Activated CD8-positive, alpha-beta memory T cell treated with anti-CD3 and anti-CD28 coated beads for 48 hours (primary cell): ENCODE results near the gene SLAIN1.

Experiments
- DNase-seq, 3 experiments: peaks; one replicate each; pipeline ENCODE4 v3.0.0-alpha.2; 2020; ENCODE audit warnings: low read depth in 2 of 3, low spot score in 2 of 3

Gene SLAIN1

DNA sequence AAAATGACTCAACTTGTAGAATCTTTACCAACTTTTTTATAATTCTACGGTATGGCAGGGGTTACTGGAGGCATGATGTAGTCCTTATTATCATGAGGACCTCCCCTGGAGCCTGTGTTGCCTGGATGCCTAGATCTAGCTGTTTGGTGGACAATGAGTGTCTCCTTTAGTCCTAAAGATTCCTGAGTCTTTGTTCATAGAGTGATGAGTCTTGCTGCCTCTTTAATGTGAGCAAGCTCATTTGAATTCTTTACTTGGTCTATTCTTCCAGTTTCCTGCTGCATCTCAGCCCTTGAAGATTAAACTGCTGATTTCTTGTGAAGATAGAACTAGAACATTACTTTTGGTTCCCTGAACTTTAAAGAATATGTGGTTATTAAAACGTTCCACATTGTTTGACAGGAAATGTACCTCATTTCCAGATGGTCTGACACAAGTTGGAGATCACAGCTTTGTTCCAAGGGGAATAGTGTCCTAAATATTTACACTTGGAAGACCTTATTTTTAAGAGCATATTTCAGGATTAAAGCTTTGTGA is 51.9 kb downstream of the SLAIN1 start:
- DNase-seq: no peak

DNA sequence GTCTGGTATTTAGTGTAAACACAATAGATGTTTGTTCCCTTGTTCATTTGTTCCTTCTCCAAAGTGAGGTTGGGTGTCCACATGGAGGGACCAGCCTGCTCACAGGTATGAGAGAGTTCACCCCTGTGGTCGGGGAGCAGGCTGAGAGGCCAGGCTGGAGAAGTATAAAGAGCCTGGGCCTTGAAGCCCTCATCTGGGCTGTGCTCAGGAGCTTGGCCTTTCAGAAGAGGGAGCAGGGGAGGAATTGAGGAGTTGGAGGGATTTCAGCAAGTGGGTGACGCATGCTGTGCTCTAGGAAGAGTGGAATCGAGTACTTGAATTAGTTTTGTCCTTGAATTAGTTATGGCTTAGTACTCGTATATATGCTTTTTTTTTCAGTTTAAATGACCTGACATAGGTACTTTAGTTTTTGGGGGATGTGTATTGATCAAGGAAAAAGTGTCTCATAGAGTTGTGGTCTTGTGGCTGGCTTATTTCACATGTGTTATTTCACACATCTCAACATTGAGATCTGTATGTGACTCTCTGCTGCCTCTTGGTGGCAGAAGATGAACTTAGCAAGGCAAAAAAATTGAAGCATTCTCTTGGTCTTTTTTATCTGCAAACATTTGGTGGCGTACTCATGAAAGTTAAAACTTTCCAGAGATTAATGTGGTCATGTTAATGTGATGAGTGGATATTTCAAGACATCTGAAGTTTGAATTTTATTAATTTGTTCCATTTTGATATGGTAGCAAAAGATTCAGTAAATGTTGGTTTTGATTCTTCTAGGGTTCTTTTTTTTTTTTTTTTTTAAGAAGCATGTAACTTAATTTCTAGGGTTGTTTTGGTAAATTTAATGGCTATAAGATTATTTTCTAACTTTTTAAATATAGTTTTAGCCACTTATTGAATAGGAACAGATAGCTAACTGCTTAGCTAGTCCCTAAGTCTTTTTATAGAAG is 54.3 kb downstream of the SLAIN1 start:
- peak in 1 of 3 experiments; percentile 8 for DNase-seq

DNA sequence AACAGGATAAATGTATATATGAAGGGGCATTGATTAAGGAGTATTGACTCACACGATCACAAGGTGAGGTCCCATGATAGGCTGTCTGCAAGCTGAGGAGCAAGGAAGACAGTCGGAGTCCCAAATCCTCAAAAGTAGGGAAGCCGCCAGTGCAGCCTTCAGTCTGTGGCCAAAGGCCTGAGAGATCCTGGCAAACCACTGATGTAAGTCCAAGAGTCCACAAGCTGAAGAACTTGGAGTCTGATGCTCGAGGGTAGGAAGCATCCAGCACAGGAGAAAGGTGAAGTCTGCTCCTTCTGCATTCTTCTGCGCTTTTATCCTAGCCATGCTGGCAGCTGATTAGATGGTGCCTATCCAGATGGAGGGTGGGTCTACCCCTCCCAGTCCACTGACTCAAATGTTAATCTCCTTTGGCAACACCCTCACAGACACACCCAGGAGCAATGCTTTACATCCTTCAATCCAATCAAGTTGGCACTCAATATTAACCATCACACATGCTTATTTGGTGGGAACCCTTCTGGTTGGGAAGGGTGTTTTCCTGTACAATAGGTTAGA is 55.1 kb downstream of the SLAIN1 start:
- no peak for DNase-seq

- DNase-seq: no peak
Observed at GRCh38 chr13:77760893-77761292, 63.4 kb downstream of the SLAIN1 start.

GRCh38 chr13:77767413-77767812 is 69.9 kb downstream of the SLAIN1 start:
- DNase-seq: no peak

GRCh38 chr13:77774181-77774580 is 76.7 kb downstream of the SLAIN1 start:
- DNase-seq: no peak

DNA sequence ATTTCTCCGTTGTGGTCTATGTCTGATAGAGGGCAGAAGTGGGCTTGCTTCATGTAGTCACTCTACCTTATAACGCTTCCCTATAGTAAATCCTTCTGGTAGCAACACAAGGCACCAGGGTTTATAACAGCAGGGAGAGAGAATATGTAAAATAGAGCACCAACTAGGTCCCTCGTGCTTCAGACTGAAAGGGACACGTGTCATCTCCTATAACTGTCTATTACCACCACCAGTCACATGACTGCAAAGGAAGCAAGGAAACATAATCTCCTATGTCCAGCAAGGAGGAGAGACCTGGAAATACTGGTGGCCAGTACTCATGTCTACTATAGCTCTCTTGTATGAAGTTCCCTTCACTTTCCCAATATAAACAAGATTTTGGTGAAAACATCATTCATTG is 79.2 kb downstream of the SLAIN1 start:
- no peak for DNase-seq

GRCh38 chr13:77779552-77780272 is 82.2 kb downstream of the SLAIN1 start:
- no peak for DNase-seq

DNA sequence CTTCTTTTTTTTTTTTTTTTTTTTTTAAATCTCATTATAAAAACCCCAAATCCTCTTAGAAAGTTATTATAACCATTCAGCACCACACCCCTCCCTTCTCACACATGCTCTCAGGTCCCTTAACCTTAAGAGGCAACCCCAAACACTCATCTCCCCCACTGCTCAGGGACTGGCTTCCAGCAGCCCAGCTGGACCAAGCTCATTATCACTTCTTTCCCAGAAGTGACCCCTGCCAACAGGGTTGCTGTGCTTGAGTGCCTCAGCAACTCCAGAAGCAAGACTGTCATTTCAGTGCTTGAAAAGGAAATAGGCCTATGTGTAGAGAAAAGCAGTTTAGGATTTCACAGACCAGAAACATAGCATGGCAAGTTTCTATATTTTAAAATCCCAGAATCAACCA is 84.3 kb downstream of the SLAIN1 start:
- no peak for DNase-seq

DNA sequence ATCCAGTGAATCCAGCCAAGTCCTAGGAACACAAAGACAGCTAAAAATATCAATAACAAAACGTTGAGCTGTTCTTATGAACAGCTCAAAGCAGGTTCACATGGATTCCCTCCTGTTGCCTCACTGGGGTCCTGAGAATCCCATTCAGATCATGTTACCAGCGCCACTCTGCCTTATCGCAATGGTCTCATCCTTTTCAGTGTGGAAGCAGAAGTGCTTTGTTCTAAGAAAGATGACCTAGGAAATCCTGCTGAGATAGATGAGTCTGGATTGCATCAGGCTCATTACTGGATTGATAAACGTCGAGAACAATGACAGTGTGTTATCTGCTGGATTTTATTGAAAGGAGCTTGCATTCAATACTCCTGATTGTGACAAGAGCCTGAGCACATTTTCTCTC is 87.0 kb downstream of the SLAIN1 start:
- no peak for DNase-seq

DNA sequence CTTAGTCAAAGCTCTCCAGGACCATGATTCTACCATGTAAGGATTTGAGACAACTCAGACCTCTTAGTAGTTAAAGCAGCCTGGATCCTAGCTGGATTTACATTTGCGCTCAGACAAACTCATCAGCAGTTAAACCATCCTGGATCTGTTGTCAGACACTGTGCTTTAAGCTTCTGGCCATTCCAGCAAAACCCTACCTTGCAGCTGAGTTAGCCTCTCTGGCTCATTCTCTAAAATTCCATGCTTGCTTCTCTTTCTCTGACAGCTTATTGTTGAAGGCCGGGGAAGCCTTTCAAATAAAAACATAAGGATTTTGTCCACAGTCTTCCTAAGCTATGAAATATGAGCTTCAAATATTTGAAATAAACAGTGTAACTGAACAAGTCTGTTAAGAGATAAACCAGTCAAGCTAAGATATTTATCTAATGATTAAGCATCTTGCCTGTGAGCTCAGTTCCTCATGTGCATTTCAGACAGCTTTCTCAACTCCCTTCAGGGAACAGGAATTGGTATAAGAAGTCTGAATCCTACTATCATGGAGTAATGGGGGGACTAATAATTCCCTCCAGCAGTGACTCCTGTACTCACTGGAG is 89.3 kb downstream of the SLAIN1 start:
- no peak for DNase-seq

DNA sequence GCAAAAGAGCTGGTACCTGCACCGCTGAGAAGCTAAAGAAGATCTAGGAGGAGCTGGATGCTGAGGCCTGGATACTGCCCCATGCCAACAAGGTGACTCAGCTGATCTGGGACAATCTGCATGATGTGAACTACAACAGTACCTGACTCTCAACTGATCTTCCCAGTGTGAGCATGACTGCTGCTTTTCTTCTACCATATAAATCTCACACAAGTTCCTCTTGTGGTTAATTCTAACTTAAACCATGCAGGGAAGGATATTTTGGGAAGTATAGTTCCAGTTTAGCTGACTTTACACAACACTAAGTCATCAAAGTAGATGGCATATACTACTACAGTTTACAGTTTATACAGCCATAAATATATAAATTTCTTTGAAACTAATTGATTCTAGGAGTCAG is 91.9 kb downstream of the SLAIN1 start:
- no peak for DNase-seq

GRCh38 chr13:77800219-77800618 is 102.7 kb downstream of the SLAIN1 start:
- no peak for DNase-seq

DNA sequence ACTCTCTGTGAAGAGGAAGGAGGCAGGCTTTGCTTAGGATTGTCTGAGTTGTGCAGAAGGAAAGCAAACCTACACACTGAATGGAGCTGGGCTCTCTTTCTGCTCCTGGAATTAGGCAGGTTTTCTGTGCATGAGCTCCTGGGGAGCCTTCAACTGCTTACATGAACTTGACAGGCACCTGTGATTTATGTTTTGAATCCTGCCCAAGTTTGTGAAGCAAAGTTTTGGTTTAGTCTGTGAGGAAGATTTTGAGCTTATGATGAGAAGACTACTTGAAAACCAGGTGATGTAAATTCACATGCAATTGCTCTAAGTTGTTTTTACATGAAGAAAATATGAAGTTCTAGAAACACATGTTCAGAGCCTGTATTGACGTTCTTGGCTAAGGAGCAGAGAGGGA is 109.0 kb downstream of the SLAIN1 start:
- DNase-seq: no peak

- DNase-seq: no peak
Observed at GRCh38 chr13:77807431-77808135, 110.1 kb downstream of the SLAIN1 start.

- DNase-seq: no peak
Observed at GRCh38 chr13:77810430-77810829, 112.9 kb downstream of the SLAIN1 start.

GRCh38 chr13:77810878-77811277 is 113.4 kb downstream of the SLAIN1 start:
- DNase-seq: no peak

GRCh38 chr13:77811381-77811780 is 113.9 kb downstream of the SLAIN1 start:
- no peak for DNase-seq

GRCh38 chr13:77811981-77812380 is 114.5 kb downstream of the SLAIN1 start:
- DNase-seq: no peak
